Retinal pigment epithelial cell (primary cell): ENCODE data around the gene CD200.

Source experiments
- DNase-seq: peaks from one replicate; pipeline ENCODE4 v3.0.0-alpha.2; 2010; ENCODE audit warnings: low read depth
- H3K4me3 ChIP-seq: 2 replicates; pipeline ENCODE4 v1.5.1; 2011; ENCODE audit warnings: mild to moderate bottlenecking, low read length, control low read depth, moderate library complexity
- CTCF ChIP-seq: conservative IDR thresholded peaks from 2 replicates; pipeline ENCODE4 v1.5.1; 2011; ENCODE audit warnings: low read depth, low read length, control low read depth, inconsistent platforms

The CD200 gene

GRCh38 chr3:112315791-112316190 is 17.2 kb upstream of the CD200 start:
- TF ChIP-seq CTCF: no peak
- no peak overlapping the region for H3K4me3 ChIP-seq
- no peak for DNase-seq

- no peak overlapping the region for H3K4me3 ChIP-seq
- no peak for TF ChIP-seq CTCF
- DNase-seq: no peak
Measured at GRCh38 chr3:112319516-112320276, 13.3 kb upstream of the CD200 start.

- TF ChIP-seq CTCF: no peak
Measured at GRCh38 chr3:112320691-112321090, 12.3 kb upstream of the CD200 start.

GRCh38 chr3:112321867-112322652 is 10.9 kb upstream of the CD200 start:
- TF ChIP-seq CTCF: no peak
- no peak overlapping the region for H3K4me3 ChIP-seq
- no peak for DNase-seq

More at GRCh38 chr3:112320691-112321090, 12.3 kb upstream of the CD200 start:
- no peak overlapping the region for H3K4me3 ChIP-seq
- DNase-seq: no peak

- peak; percentile 18 for DNase-seq
- H3K4me3 ChIP-seq: no peak overlapping the region
- peak; percentile 77 for TF ChIP-seq CTCF
Measured at GRCh38 chr3:112327371-112327951, 5.5 kb upstream of the CD200 start.

- H3K4me3 ChIP-seq: no peak overlapping the region
- no peak for TF ChIP-seq CTCF
- no peak for DNase-seq
Measured at GRCh38 chr3:112331851-112332250, 1.1 kb upstream of the CD200 start.
